ENCODE results near the gene ZNF593OS. TPM values are rescaled to one million over a fixed set of nuclear protein-coding genes. Genes with fewer than 3 reads are reported as not detected.
A peak's percentile ranks its signal among the peaks of the same experiment; 100 is the strongest.

Gene ZNF593OS
- total RNA-seq, 4 donors from 2014 or later: not detected

DNA sequence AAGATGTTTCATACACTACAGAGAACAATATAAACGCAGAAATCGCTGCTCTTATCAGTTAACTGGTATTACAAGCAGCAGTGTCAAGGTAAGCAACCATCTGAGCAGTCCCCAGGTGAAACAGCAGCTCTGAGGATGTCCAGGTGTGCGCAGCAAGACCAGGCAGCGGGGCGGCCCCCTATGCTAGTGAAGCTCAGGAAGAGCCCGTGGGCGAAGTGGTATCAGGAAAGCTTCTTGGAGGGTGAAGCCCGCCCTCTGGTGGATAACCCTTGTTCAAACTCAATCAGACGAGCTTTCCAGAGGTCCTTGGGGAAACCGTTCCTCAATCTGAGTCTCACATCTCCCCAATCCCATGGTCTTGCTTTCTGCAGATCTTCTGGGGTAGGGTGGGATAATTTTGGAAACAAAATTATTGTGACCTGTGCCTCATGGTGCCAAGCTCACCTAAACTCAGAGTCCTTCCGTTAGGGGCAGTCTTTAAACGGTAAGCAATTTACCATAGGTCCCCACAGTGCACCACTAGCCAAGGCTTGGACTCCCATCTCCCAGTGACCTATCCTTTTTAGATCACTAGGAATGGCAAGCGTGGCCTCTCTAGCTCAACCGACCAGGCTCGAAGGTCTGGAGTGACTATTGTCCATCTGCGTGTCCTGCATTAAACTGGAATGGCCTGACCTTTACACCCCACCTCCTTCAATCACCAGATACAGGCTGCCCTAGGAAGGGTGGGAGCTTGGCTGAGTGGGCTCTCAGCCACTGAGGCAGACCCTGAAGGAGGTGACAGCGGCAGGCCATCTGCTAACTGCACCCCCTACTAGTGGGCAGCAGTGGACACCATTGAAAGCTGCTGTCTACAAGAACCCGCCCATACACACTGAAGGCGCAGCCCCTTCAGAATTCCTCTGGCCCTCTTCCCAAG lies 26.3 kb downstream of the ZNF593OS start:
- TF ChIP-seq CTCF (IDR thresholded peaks at IDR 0.05) (peak; percentile 69 to 87 (median 79)), EP300 (IDR thresholded peaks at IDR 0.05) (no peak)
- WGBS, 2 donors: 29 to 31% methylated on average over 18 to 19 of the region's 19 CpGs
- peak; percentile 56 to 86 for DNase-seq (ENCODE audit: low spot score in 2 of 2)

GRCh38 chr1:26142159-26142558 lies 29.5 kb downstream of the ZNF593OS start:
- Histone ChIP-seq H3K4me3 (peak overlapping the region in 1 of 4 donors; percentile 18), H3K27ac (no peak overlapping the region), H3K9me3 (no peaks in the 10 kb centered on the region), H3K4me1 (peaks cover 0 to 6% (median 0%) of the 10 kb centered on the region in 4 donors), H3K27me3 (no peaks in the 10 kb centered on the region), H3K36me3 (no peaks in the 10 kb centered on the region)
- DNase-seq (ENCODE audit: low spot score in 2 of 2): no peak
- 82 to 86% methylated on average over 8 of the region's 8 CpGs for WGBS, 2 donors
- TF ChIP-seq EP300 (IDR thresholded peaks at IDR 0.05): no peak

More for the DNA sequence above, 26.3 kb downstream of the ZNF593OS start:
- no peak overlapping the region for H3K27ac ChIP-seq
- H3K36me3 ChIP-seq: no peaks in the 10 kb centered on the region
- H3K9me3 ChIP-seq: no peaks in the 10 kb centered on the region
- H3K4me1 ChIP-seq: peaks cover 0 to 6% (median 0%) of the 10 kb centered on the region in 4 donors
- no peaks in the 10 kb centered on the region for H3K27me3 ChIP-seq
- no peak overlapping the region for H3K4me3 ChIP-seq

DNA sequence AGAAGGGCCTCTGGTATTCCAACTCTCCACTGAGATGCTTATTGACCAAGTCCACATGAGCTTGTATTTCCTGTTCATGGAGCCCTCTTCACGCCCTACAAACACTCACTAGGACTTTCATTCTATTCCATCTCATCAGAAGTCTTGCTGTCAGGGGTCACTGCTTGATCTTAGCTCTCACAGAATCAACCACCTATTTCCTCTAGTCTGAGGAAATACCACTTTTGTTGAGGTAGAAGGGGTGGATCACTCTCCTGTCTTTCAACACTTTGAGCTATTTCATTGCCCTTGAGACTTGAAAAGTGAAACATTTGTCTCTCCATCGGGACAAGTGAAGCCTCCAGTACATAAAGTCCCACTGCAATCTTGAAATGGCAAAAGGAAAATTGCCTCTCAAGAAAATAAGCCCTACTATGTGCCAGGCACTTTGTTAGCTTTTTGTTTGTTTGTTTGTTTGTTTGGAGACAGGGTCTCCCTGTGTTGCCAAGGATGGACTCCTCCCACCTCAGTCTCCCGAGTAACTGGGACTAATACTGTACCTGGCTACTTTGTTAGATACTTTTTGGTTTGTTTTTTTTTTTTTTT lies 32.6 kb downstream of the ZNF593OS start:
- Histone ChIP-seq H3K9me3 (no peaks in the 10 kb centered on the region), H3K27me3 (no peaks in the 10 kb centered on the region), H3K4me1 (no peaks in the 10 kb centered on the region), H3K27ac (no peak overlapping the region), H3K36me3 (no peaks in the 10 kb centered on the region), H3K4me3 (no peak overlapping the region)
- TF ChIP-seq CTCF (IDR thresholded peaks at IDR 0.05) (no peak), POLR2A (IDR thresholded peaks at IDR 0.05) (no peak), EP300 (IDR thresholded peaks at IDR 0.05) (no peak)
- no peak for DNase-seq (ENCODE audit: low spot score in 2 of 2)
- WGBS, 2 donors: 55 to 65% methylated on average over 3 of the region's 3 CpGs

DNA sequence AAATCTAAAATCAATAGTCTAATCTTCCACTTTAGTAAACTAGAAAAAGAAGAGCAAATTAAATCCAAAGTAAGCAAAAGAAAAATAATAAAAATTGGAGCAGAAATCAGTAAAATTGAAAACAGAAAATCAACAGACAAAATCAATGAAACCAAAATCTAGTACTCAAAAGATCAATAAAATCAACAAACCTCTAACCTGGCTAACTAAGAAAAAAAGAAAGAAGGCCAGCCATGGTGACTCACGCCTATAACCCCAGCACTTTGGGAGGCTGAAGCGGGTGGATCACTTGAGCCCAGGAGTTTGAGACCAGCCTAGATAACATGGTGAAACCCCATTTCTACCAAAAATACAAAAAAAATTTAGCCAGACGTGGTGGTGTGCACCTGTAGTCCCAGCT lies 37.2 kb downstream of the ZNF593OS start:
- Histone ChIP-seq H3K27me3 (no peaks in the 10 kb centered on the region), H3K27ac (no peak overlapping the region), H3K9me3 (no peaks in the 10 kb centered on the region), H3K4me3 (no peak overlapping the region), H3K4me1 (no peaks in the 10 kb centered on the region), H3K36me3 (no peaks in the 10 kb centered on the region)
- TF ChIP-seq EP300 (IDR thresholded peaks at IDR 0.05) (no peak), CTCF (IDR thresholded peaks at IDR 0.05) (no peak), POLR2A (IDR thresholded peaks at IDR 0.05) (no peak)
- WGBS, 2 donors: 93 to 97% methylated on average over 3 of the region's 3 CpGs
- DNase-seq (ENCODE audit: low spot score in 2 of 2): no peak

GRCh38 chr1:26132834-26133167 lies 38.8 kb downstream of the ZNF593OS start:
- TF ChIP-seq POLR2A (IDR thresholded peaks at IDR 0.05) (no peak), EP300 (IDR thresholded peaks at IDR 0.05) (no peak), CTCF (IDR thresholded peaks at IDR 0.05) (no peak)
- no peaks in the 10 kb centered on the region for H3K9me3 ChIP-seq
- DNase-seq (ENCODE audit: low spot score in 2 of 2): no peak
- peaks cover 0 to 6% (median 5%) of the 10 kb centered on the region in 4 donors for H3K4me1 ChIP-seq
- H3K36me3 ChIP-seq: no peaks in the 10 kb centered on the region
- WGBS, 2 donors: 97 to 100% methylated on average over 2 of the region's 2 CpGs
- H3K4me3 ChIP-seq: no peak overlapping the region
- H3K27ac ChIP-seq: no peak overlapping the region
- no peaks in the 10 kb centered on the region for H3K27me3 ChIP-seq

Data from tibial nerve (tissue), 4 donors.